Measurements from ENCODE around the gene DUSP16. TPM values are rescaled to one million over a fixed set of nuclear protein-coding genes. Genes with fewer than 3 reads are reported as not detected.

The DUSP16 gene
- total RNA-seq, 1 experiment from 2014 or later: 0.80 TPM

DNA sequence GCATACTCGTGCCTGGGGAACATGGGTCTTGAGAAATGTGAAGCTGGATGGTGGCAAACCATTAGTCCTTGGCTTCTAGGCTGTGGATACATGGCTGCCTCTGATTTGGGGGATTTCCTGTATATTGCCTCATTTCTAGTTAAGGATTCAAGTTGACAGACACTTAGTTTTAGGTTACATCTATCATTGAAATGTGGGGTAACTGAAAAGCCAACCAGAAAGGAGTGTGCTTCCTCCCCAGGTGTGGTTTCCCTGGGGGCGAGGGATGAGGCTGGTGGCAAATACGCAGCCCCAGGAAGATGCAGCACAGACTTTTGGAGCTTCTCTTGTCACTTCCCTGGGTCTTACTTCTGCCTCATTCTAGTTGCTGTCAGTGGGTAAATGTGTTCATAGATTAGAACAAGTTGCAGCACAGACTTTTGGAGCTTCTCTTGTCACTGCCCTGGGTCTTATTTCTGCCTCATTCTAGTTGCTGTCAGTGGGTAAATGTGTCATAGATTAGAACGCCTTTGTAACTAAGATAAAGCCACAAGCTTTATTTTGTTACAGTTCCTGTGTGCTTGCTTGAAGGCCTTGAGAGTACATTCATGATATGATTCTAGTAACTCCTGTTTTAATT lies 120.7 kb downstream of the DUSP16 start:
- DNase-seq (ENCODE audit: low read depth): peak; percentile 29

GRCh38 chr12:12441429-12441807 lies 121.2 kb downstream of the DUSP16 start:
- DNase-seq (ENCODE audit: low read depth): peak; percentile 63

DNA sequence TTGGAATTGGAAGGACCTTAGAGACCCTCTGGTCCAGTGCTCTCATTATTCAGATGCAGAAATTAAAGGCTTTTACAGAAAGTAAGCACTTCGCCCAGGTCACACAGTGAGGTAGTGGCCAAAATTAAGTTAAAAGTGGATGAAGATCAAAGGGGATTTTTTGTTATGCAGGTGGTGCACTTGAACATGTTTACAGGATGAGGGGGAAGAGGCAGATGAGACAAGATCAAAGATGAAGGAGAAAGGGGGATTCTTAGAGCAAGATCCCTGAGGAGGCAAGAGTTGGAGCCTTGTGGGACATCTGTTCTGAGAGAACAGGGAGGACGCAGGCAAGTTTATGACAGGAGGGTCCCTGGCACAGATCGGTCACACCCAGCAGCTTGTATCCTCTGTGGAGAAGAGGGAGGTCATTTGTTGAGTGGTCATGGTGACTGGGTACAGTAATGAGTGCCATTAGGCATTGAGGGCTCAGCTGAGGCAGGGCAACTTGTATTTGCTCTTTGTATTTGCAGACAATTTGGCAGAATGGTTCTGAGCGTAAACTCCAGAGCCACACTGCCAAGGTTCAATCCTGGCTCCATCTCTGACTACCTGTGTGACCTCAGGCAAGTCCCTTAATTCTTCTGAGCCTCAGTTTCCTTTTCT lies 121.8 kb downstream of the DUSP16 start:
- no peak for DNase-seq (ENCODE audit: low read depth)

GRCh38 chr12:12439636-12440035 lies 123.0 kb downstream of the DUSP16 start:
- no peak for DNase-seq (ENCODE audit: low read depth)

- DNase-seq (ENCODE audit: low read depth): peak; percentile 25
Observed at GRCh38 chr12:12436831-12437345, 125.8 kb downstream of the DUSP16 start.

GRCh38 chr12:12433203-12433731 lies 129.4 kb downstream of the DUSP16 start:
- no peak for DNase-seq (ENCODE audit: low read depth)

DNA sequence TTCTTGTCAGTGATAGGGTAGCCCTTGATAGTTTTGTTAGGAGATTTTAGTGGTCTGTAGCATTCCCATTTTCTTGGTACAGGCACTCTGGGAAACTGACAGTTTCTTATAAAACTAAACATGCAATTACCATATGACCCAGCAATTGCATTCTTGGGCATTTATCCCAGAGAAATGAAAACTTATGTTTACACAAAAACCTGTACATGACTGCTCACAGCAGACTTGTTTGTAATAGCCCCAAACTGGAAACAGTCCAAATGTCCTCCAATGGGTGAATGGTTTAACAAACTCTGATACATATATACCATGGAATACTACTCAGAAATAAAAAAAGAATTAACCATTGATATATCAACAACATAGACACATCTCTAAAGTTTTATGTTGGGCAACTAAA lies 130.3 kb downstream of the DUSP16 start:
- peak; percentile 30 for DNase-seq (ENCODE audit: low read depth)

GRCh38 chr12:12428961-12429657 lies 133.6 kb downstream of the DUSP16 start:
- no peak for DNase-seq (ENCODE audit: low read depth)

DNA sequence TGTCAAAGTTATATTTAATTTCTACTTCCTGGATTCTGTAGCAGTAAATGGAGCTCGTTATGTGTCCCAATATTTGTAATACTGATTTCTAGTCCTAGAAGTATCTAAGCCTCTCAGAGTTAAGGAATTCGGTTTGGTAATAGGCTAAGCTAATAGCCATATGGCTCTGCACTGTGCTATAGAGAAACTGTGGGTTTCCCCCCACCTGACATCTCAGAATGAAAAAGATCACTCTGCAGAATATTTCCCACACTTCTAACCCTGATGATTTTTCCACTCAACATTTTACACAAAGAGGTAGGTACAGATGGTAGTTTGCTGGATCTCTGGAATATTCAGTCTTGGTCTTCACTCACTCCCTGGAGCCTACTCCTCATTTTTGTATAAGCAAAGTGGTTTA lies 134.6 kb downstream of the DUSP16 start:
- DNase-seq (ENCODE audit: low read depth): no peak

GRCh38 chr12:12427568-12427967 lies 135.1 kb downstream of the DUSP16 start:
- DNase-seq (ENCODE audit: low read depth): no peak

DNA sequence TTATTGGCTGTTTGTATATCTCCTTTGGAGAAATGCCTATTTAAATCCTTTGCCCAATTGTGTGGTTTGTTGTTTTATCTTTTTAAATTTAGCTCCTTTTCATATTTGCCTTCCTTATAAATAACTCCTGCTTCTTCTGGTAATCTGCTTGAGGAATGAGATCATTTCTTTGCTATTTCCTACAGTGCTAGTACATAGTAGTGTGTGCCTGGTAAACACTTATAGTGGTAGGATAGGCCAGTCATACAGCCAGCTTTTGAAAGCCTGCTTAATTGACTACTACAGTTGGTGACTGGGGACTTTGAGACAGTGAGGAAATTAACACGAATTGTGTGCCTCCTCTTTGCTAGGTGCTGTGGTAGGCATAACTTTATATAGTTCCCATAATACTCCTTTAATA lies 137.0 kb downstream of the DUSP16 start:
- DNase-seq (ENCODE audit: low read depth): no peak

DNA sequence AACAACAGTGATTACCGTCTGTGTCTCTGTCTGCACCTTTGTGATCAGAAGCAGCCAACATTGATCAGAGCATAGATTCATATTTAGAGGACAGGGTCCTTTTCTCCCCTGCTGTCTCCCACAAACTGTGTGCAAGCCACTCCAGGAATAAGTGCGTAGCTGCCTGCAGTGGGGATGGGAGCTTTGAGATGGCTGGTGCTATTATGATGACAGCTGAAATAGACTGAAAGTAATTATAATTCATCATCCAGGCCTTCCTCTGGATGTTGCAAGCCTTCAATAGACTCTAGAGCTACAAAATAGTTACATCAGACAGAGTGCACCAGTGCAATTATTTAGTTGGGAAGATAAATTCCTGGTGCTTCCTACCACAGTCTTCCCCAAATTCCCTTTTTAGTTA lies 137.7 kb downstream of the DUSP16 start:
- DNase-seq (ENCODE audit: low read depth): no peak

Other genes with a start within 250 kb of the DUSP16 start
- gene MANSC1, start 212.6 kb downstream of the DUSP16 start, total RNA-seq (2014; rRNA removed): 0.23 and 0.26 TPM in 2 replicates
- gene BORCS5, start 205.8 kb downstream of the DUSP16 start, total RNA-seq (2014; rRNA removed): 3.3 and 6.5 TPM in 2 replicates
- gene CREBL2, start 49.0 kb upstream of the DUSP16 start, total RNA-seq (2014; rRNA removed): 27.3 and 33.7 TPM in 2 replicates
- 0.34 and 0.64 TPM in 2 replicates for gene GPR19, start 133.3 kb upstream of the DUSP16 start, total RNA-seq (2014; rRNA removed)
- gene CDKN1B, start 154.5 kb upstream of the DUSP16 start, total RNA-seq (2014; rRNA removed): 21.2 and 27.4 TPM in 2 replicates
- 8.0 and 9.3 TPM in 2 replicates for gene APOLD1, start 222.8 kb upstream of the DUSP16 start, total RNA-seq (2014; rRNA removed)